Smooth muscle cell (in vitro differentiated cells): ENCODE measurements around the gene APLN. TPM values are rescaled to one million over a fixed set of nuclear protein-coding genes. Genes with fewer than 3 reads are reported as not detected.
A peak's percentile ranks its signal among the peaks of the same experiment; 100 is the strongest.

Experiments
- DNase-seq: peaks from one replicate; lab custom pipeline; 2025; ENCODE audit not compliant: unreplicated experiment; lab: John Stamatoyannopoulos, UW
- H2AFZ ChIP-seq: fragments of 200-600 bp; sonication (generic); 2 replicates; pipeline ENCODE4 v1.6.0; 2016; ENCODE audit warnings: antibody characterized with exemption, low read depth, mild to moderate bottlenecking
- H3F3A ChIP-seq: fragments of 200-600 bp; sonication (generic); 2 replicates; pipeline ENCODE4 v1.6.0; 2017; ENCODE audit warnings: antibody characterized with exemption, low read depth
- H3K27ac ChIP-seq: fragments of 200-600 bp; sonication (generic); 2 replicates; pipeline ENCODE4 v1.5.1; 2016; ENCODE audit warnings: low read depth, mild to moderate bottlenecking
- H3K27me3 ChIP-seq: fragments of 200-600 bp; sonication (generic); 2 replicates; pipeline ENCODE4 v1.6.1; 2016; ENCODE audit warnings: low read depth, mild to moderate bottlenecking
- H3K36me3 ChIP-seq: fragments of 200-600 bp; sonication (generic); 2 replicates; pipeline ENCODE4 v1.5.1; 2016; ENCODE audit warnings: low read depth
- H3K4me1 ChIP-seq: fragments of 200-600 bp; sonication (generic); 2 replicates; pipeline ENCODE4 v1.5.1; 2016; ENCODE audit warnings: low read depth
- H3K4me2 ChIP-seq: fragments of 200-600 bp; sonication (generic); 2 replicates; pipeline ENCODE4 v1.6.0; 2016; ENCODE audit warnings: mild to moderate bottlenecking
- H3K4me3 ChIP-seq: fragments of 200-600 bp; sonication (generic); 2 replicates; pipeline ENCODE4 v1.5.1; 2016; ENCODE audit warnings: mild to moderate bottlenecking
- H3K79me2 ChIP-seq: fragments of 200-600 bp; sonication (generic); 2 replicates; pipeline ENCODE4 v1.6.0; 2016; ENCODE audit warnings: low read depth, mild to moderate bottlenecking
- H3K9ac ChIP-seq: fragments of 200-600 bp; sonication (generic); 2 replicates; pipeline ENCODE4 v1.6.0; 2016; ENCODE audit warnings: low read depth
- H3K9me3 ChIP-seq: fragments of 200-600 bp; sonication (generic); replicated peaks from 2 replicates; pipeline ENCODE4 v1.5.1; 2016; ENCODE audit warnings: low read depth
- H4K20me1 ChIP-seq: fragments of 200-600 bp; sonication (generic); 2 replicates; pipeline ENCODE4 v1.6.0; 2016; ENCODE audit warnings: low read depth
- CTCF ChIP-seq: fragments of 200-600 bp; sonication (generic); IDR thresholded peaks from 2 replicates; pipeline ENCODE4 v1.5.1; 2017; ENCODE audit warnings: borderline replicate concordance, mild to moderate bottlenecking, antibody characterized with exemption; ENCODE audit not compliant: insufficient read depth, poor library complexity, severe bottlenecking
- WGBS: methylation state at CpG from one replicate; pipeline ENCODE4 v1.1.7; 2016; ENCODE audit warnings: low lambda C conversion rate; 5-methylcytosine and 5-hydroxymethylcytosine counted together
- polyA plus RNA-seq: library from polyadenylated mRNA; unstranded; fragments of >200 nt; fragmentation: Nextera tagmentation; extraction: Ambion mirVana; gene quantifications from 2 replicates; pipeline ENCODE4 v1.2.1, GENCODE V29; 2016
- total RNA-seq: library from RNA; depleted of rRNA; stranded (reverse); fragments of >200 nt; gene quantifications from 2 replicates; pipeline ENCODE4 v1.2.3, GENCODE V29; 2014

Gene APLN
- total and polyA plus RNA-seq, 2 experiments from 2014 or later = 0.04 to 0.78 TPM

- no peak for DNase-seq
- Histone ChIP-seq H3K27me3 (no peaks in the 10 kb centered on the region), H3K79me2 (no peaks in the 10 kb centered on the region), H3K4me2 (no peak overlapping the region), H3K27ac (no peak overlapping the region), H4K20me1 (no peaks in the 10 kb centered on the region), H3K36me3 (no peaks in the 10 kb centered on the region), H3K4me1 (no peaks in the 10 kb centered on the region), H3K9ac (no peak overlapping the region), H3K4me3 (no peak overlapping the region), H2AFZ (no peak overlapping the region), H3K9me3 (no peaks in the 10 kb centered on the region), H3F3A (no peaks in the 10 kb centered on the region)
- no peak for TF ChIP-seq CTCF
- WGBS = 89% methylated on average over 1 of the region's 1 CpG
These were observed 28.2 kb upstream of the APLN start for GRCh38 chrX:129682979-129683378.

- H2AFZ ChIP-seq = no peak overlapping the region
- no peaks in the 10 kb centered on the region for H3K27me3 ChIP-seq
- H3K9me3 ChIP-seq = no peaks in the 10 kb centered on the region
- H3K9ac ChIP-seq = no peak overlapping the region
- H3K4me1 ChIP-seq = no peaks in the 10 kb centered on the region
- H3K27ac ChIP-seq = no peak overlapping the region
- H3K36me3 ChIP-seq = no peaks in the 10 kb centered on the region
- no peak for TF ChIP-seq CTCF
- no peaks in the 10 kb centered on the region for H3K79me2 ChIP-seq
- no peaks in the 10 kb centered on the region for H3F3A ChIP-seq
- H3K4me2 ChIP-seq = no peak overlapping the region
- no peaks in the 10 kb centered on the region for H4K20me1 ChIP-seq
- WGBS = 88% methylated on average over 1 of the region's 1 CpG
- no peak for DNase-seq
- no peak overlapping the region for H3K4me3 ChIP-seq
These were observed 25.1 kb upstream of the APLN start for GRCh38 chrX:129679901-129680300.

GRCh38 chrX:129678614-129679195 is 23.9 kb upstream of the APLN start:
- Histone ChIP-seq H3K27me3 (no peaks in the 10 kb centered on the region), H2AFZ (peak overlapping the region; percentile 54), H3K4me3 (peak overlapping the region; percentile 34), H3K4me1 (no peaks in the 10 kb centered on the region), H3K4me2 (peak overlapping the region; percentile 82), H4K20me1 (no peaks in the 10 kb centered on the region), H3K9me3 (no peaks in the 10 kb centered on the region), H3K9ac (no peak overlapping the region), H3K36me3 (no peaks in the 10 kb centered on the region), H3F3A (no peaks in the 10 kb centered on the region), H3K27ac (no peak overlapping the region), H3K79me2 (no peaks in the 10 kb centered on the region)
- DNase-seq = no peak
- WGBS = 63% methylated on average over 14 of the region's 14 CpGs
- no peak for TF ChIP-seq CTCF

- no peaks in the 10 kb centered on the region for H3F3A ChIP-seq
- no peaks in the 10 kb centered on the region for H3K36me3 ChIP-seq
- no peak overlapping the region for H2AFZ ChIP-seq
- H3K9me3 ChIP-seq = no peaks in the 10 kb centered on the region
- no peak overlapping the region for H3K9ac ChIP-seq
- no peak overlapping the region for H3K4me3 ChIP-seq
- no peaks in the 10 kb centered on the region for H3K79me2 ChIP-seq
- no peak for TF ChIP-seq CTCF
- H3K27ac ChIP-seq = no peak overlapping the region
- H3K4me2 ChIP-seq = no peak overlapping the region
- no peak for DNase-seq
- no peaks in the 10 kb centered on the region for H3K27me3 ChIP-seq
- no peaks in the 10 kb centered on the region for H4K20me1 ChIP-seq
- H3K4me1 ChIP-seq = no peaks in the 10 kb centered on the region
These were observed 12.7 kb upstream of the APLN start for GRCh38 chrX:129667412-129667811.
